Measurements from ENCODE around the gene MZT2B.
A peak's percentile ranks its signal among the peaks of the same experiment; 100 is the strongest.
"Not testable (repeated sequence)": the region's sequence is repeated elsewhere in the genome, so short reads cannot be mapped to it uniquely, and the experiment has no call there.

The MZT2B gene, protein sequence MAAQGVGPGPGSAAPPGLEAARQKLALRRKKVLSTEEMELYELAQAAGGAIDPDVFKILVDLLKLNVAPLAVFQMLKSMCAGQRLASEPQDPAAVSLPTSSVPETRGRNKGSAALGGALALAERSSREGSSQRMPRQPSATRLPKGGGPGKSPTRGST

DNA sequence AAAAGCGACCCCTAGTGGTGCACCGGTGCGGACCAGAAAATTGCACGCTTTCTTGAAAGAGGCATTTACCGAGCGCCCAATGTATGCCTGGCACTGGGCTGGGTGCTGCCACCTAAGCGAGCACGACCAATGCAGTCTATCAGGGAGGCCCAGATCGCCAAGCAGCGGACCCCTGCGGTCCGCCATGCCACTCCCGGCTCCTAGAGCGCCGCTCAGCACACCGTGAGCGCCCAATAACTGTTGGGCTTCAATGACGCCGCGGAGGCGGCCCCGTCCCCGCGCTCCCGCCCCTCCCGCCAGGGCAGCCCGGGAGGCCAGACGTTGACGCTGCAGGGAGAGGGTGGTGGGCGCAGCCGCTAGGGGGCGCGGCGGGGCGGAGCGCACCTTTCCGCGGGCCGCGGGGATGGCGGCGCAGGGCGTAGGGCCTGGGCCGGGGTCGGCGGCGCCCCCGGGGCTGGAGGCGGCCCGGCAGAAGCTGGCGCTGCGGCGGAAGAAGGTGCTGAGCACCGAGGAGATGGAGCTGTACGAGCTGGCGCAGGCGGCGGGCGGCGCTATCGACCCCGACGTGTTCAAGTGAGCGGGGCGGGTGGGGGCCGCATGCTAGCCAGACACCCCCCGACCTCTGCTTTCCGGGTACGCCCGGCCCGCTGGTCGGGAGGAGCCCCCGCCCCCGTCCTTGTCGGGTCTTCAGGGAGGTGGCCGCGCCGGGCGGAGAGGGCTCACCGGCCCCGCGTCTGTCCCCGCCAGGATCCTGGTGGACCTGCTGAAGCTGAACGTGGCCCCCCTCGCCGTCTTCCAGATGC lies at the start of gene MZT2B:
TSS of gene MZT2B (plus strand) at position 383 of the 803 bp plus-strand sequence. CDS start at position 404, 21 bp downstream.
- peak; percentile 90 for DNase-seq

DNA sequence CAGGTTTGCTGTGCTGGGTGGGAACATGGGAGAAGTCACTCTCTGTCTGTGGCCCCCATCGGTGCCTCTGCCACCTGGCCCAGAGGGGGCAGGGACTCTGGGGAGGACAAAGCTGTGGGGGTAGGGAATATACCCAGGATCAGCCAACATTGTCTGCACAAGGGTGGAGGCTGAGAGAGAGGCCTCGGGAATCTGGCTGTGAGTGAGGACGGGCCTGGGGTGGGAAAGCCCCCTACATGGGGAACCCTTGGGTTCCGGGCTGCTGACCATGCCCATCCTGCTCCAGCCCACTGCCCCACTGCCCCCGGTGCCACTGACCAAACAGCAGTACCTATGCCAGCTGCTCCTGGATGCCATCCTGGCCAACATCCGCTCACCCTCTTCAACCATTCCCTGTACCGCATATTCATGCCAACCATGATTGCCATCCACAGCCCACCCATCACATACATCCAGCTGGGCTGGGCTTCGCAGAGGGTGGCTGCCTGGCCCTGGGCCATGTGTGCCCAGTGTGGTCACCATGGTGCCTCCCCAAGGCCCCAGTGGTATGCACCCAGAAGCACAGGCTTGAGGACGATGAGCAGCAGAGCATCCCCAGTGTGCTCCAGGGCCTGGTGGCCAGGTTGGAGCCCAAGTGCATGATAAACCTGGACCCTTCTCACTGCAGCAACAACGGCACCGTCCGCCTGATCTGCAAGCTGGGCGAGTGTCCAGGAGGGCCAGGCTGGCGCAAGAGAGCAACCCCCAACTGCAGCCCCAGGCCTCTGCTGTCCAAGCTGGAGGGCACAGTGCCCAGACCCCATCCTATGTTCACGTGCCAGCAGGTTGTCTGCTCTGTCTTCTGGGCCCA lies 46.1 kb upstream of the MZT2B start:
- DNase-seq: no peak

DNA sequence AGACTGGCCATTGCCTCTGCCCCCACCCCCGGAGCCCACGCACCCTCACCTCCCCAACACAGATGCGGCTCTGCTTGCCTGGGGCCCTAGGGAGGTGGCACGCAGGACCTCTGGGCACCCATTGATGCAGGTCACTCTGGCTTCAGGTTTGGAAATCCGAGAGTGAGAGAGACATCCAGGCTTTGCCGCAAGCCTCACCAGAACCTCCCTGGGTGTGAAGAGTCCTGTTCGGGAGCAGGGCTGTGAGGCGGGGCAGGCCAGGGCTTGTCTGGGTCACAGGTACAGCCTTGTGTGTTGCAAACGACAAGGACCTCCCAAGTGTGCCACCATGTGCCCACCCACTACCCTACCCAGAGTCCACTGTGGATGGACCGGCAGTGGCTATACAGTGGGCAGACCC lies 45.5 kb upstream of the MZT2B start:
- not testable (repeated sequence) for DNase-seq

DNA sequence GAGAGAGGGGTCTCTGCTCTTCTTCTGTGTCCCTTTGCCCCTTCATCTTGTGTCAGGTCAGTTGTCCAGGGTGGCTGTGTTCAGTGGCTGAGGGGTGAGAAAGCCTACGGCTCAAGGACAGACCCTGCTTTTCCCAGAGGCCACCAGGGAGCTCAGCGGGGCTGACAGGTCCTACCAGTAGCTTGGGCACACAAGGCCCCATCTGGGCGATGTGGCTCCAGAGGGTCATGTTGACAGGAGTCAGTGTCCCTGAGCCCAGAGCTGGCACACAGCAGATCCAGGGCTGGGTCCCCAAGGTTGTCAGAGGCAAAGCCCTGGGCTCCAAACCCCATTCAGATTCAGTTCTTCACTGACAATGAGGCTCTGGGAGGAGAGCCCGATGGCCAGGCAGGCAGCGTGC lies 44.9 kb upstream of the MZT2B start:
- not testable (repeated sequence) for DNase-seq

DNA sequence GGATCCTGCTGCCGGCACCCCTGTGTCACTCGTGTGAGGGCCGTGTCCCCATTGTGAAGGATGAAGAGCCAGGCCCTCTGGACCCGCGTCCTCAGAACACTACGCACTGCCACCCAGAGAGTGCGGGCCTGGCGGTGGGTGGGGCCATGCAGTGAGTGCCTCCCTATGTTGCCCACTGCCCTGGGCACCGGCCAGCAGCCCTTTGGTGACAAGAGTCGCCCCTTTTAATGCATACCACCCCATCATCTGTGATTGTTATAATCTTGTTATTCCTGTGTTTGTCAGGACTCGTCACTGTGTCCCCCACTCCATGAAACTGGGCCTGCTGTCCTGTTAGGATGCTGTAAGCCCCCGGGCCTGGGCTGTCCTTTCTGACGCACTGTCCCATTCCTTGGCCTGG lies 43.7 kb upstream of the MZT2B start:
- not testable (repeated sequence) for DNase-seq

DNA sequence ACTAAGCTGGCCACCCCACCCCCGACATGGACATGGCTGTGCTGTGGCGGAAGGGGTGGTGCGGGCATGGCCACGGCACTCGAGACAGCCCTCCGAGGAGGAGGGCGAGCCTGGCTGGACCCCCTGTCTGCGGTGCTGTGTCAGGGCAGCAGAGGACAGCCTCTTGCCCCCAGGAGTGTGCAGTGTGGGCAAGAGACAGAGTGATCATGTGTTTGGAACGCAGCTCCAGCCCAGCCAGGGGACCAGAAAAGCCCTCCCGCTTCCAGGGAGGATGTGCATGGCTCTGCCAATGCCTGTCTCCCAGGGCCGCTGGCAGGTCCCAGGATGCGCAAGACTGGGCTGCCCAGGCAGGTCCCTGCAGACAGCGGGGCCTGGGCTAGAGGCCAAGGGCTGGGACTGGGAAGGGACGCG lies 43.2 kb upstream of the MZT2B start:
- not testable (repeated sequence) for DNase-seq

DNA sequence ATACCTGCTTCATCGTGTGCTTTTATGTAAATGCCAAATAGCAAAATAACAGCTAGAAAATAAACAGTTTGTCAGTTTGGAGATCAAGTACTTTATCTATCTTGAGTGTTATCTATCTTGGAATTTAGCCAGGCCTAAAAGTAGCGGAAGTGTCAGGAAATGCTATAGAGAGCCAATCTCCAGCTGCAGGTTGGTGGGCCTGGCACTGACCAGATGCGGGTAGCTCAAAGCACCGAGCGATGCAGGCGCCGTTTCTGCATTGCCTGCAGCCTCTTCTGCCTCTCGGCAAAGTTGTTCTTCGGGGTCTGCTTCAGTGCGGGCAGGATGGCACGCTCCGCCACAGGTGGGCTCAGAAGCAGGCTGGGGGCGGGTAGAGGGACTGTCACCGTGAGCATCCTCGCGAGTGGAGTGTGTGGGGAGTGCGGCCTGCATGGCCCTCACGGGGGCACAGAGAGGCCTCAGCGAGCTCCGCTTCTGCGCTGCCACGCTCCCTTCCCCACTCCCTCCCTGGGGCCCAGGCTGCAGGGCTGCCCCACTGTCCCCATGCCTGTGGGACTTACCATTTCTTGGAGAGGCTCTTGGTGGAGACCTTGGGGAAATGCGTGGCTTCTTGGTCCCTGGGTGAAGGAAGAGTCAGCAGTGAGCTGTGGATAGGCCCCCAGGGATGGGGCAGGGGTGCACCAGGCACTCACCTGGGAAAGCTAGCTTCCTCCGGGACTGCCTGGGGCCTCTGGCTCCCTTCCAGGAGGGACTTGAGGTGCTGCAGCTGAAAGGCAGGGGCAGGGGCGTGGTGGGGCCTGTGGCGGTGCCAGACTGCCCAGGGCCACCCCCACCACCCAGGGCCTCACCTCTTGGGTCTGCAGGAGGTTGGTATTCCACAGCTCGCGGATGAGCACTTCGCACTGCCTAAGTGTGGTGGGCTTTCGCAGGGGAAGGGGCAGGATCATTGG lies 42.5 kb upstream of the MZT2B start:
- DNase-seq: not testable (repeated sequence)

DNA sequence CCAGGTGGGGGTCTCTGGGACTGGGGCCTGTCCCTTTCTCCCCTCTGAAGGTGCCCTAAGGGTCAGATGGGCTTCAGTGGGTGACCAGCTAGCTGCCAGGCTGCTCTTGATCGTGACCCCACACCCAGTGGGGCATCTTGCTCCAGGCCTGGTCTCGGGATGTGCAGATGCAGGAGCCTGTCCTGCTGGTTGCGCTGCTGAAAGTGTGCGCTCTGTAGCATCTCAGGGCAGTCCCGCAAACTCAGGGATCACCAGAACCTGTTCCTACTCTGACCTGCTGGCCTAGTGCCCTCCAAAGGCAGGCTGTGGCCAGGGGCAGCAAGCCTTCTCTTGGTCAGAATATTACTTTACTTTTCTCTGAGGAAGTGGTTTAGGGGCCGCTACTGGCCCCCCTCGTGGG lies 41.5 kb upstream of the MZT2B start:
- not testable (repeated sequence) for DNase-seq

DNA sequence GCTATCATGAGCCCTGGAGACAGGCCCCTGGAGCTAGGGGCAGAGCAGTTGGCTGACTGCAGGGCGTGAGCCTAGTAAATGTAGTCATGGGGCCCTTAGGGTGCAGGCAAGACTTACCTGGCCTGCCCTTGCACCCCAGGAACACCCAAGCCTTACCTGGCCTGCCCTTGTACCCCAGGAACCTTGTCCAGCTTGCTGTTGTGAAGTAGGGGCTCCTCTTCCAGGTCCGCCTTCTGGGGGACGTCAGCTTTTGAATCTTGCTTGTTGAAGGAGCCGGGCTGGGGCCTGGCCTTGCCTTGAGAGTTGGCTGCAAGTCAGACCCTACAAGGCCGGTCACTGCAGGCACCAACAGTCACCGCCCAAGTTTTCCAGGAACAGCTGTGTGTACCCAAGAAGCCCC lies 41.1 kb upstream of the MZT2B start:
- not testable (repeated sequence) for DNase-seq

DNA sequence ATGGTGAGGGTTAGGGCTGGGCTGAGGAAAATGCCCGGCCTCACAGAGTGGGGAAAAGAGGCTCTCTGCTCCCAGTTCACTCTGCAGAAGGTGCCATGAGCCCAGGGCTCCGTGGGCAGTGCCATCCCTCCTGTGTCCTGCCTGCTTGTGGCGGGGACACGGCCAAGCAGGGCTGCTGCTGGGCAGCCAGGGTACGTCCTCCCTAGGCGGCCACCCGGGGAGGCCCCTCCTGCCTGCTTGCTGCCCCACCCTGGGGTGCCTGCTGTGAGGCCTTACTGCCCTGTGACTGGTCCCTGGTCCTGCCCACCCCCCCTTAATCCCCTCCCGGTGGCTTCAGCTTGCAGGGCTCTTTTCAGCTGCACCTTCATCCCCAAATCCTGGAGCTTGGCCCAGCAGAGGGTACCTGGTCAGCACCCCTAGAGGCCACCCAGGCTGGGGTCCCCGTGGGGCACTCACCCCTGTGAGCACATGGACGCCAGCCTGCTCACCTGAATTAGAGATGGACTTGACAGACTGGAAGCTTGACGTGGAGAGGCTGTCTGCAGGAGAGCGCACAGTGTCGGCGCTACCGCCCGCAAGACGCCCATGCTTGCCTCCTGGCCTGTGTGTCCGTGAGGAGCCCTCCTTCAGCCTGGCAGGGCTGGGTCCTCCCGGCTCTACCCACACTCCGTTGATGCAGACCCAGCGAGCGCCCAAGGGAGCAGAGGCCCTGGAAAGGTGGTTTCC lies 40.3 kb upstream of the MZT2B start:
- not testable (repeated sequence) for DNase-seq

DNA sequence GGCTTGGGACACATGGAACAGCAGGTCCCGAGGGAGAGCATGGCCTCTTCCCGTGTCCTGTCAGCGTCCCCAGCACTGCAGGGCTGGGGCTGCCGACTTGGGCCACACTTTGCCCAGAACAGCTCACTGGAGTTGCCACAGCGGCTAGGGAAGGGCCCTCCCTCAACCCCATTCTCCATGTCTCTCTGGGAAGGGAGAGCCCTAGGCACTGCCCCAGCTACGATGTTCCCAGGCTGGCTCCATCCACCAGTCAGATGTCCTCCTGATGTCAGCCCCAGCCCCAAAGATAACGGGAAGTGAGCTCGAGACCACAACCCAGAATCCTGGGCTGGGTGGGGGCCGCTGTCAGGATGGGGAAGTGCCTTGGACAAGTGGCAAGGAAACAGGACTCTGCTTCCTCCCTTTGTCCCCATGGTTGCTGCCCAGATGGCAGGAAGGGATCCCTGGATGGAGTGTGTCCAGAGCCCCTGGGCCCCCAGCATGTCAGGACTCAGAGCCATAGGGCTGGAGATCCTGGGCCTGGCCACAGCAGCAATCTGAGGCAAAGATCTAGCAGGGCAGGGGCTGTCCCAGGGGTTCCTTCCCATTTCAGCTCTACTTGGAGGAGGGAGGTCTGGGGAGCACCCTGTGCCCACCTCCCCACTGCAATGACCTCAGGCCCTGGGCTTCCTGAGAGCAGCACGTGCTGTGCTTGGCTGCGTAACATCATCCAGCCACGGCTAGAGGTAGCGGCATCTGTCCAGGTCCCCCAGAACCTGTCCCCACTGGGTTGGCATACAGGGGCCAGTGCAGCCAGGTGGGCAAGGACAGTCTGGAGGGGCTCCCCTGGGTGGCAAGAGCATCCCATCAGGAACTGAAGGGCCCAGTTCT lies 39.4 kb upstream of the MZT2B start:
- not testable (repeated sequence) for DNase-seq

DNA sequence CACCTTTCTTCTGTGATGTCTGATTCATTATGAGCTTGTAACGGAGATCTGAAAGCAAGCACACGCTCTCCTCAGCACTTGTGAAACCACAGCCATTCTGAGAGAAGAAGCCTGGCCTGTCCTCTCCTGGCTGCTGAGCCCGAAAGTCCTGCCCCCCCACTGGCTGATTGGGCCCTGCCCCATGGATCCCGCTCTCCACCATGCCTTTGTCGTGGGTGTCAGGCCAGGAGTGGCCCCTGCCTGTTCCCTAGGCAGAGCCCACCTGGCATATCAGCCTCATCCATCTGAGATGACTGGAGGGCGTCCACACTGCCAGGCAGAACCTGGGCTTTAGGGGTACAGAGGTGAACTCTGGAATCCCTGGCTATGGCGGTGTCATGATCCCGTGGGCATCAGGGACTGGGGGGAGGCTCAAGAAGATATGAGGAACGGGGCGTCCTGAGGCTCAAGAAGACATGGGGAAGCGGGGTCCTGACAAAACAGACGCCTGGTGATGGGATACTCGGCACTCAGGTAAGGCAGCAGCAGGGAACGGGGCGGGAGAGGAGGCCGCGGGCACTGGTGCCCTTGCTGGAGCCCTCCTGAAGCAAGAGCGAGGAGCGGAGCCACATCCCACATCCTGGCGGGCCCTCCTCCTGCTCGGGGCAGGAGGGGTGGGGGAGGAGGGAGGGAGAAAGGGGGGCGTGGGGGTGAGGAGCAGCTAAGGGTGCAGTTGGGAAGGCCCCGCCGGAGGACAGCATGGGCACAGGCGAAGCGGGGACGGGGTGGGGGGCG lies 38.6 kb upstream of the MZT2B start:
- DNase-seq: not testable (repeated sequence)

DNA sequence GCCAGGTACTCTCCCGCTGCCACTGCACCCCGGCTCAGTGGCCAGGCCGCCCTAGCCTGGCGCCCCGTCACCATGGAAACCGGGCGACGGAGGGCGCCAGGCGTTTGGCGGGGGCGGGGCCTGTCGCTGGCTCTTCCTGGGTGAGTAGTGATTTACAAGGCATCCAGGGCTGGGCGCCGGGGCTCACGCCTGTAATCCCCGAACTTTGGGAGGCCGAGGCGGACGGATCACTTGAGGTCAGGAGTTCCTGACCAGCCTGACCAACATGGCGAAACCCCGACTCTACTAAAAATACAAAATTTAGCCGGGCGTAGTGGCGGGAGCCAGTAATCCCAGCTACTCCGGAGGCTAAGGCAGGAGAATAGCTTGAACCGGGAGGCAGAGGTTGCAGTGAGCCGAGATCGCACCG lies 37.1 kb upstream of the MZT2B start, which contains the start of gene CCDC74B:
TSS of gene CCDC74B (minus strand) at position 107 of the 409 bp plus-strand sequence. CDS start 116 bp downstream, outside the sequence.
- DNase-seq: peak; percentile 71

DNA sequence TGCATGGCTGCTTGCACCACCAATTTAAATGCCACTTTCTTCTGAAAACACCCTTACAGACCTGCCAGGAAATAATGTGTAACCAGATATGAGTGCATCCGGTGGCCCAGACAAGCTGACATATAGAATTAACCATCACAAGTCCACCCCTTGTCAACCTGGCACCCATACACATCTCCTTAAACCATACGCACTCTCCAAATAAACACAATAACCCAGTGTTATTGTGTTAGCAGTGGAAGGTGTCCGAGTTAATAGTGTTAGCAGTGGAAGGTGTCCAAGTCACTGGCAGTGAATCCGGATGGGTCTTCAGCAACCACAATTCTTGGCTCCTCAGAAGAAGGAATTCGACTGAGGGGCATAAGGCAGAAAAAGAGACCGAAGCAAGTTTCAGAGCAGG lies 33.5 kb upstream of the MZT2B start:
- DNase-seq: not testable (repeated sequence)

DNA sequence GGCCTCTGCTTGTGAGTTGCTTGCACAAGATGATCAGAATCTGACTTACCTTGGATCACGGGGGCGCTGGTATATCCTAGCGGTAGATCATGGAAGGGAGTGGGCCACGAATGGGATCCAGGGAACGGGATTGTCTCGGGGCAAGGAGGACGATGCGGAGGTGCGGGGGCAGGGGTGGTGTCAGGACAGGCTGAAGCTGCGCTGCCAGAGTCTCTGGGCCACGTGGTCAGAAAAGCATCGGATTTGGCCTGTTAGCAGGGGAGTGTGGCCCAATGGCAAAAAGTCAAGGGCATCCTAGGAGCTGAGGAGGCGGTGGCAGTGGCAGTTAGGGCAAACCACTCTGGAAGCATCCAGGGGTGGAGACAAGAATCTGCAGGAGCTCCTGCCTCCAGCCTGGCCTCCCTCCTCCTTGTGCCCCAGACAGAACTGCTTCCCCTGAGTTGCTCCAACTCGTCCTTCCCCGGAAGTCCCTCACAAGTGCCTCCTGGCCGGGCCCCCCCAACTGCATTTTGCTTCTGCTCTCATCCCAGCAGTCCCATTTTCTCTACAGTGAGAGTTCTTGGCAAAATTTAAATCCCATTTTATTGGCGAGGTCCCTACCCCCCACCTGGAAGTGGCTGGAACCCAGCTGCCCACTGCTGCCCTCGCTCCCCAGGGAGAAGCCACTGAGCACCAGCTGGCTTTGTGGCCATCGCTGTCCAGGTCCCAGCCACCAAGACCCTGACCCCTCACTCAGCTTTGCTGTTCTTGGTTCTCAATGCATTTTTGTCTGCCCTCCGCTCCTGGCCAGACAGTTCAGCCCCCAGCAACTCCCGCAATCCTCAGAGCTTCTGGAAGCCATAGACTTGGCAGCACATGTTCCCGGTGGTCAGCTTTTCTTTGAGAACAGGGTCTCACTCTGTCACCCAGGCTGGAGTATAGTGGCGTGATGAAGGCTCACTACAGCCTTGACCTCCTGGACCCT lies 31.6 kb upstream of the MZT2B start:
- no peak for DNase-seq

DNA sequence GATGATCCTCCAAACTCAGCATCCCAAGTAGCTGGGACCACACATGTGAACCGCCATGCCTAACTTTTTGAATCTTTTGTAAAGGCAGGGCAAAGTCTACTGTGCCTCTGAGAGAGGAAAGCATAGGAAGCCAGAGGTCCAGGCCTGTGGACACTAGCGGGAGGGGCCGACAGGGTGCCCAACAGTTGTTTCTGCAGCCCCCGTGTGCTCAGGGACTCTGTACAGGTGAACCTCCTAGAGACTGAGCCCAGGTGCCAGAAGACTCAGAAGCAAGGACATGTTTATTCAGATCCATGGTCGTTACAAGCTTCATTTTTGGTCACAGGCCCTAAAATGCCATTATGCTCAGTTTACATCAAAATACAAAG lies 30.9 kb upstream of the MZT2B start:
- not testable (repeated sequence) for DNase-seq

DNA sequence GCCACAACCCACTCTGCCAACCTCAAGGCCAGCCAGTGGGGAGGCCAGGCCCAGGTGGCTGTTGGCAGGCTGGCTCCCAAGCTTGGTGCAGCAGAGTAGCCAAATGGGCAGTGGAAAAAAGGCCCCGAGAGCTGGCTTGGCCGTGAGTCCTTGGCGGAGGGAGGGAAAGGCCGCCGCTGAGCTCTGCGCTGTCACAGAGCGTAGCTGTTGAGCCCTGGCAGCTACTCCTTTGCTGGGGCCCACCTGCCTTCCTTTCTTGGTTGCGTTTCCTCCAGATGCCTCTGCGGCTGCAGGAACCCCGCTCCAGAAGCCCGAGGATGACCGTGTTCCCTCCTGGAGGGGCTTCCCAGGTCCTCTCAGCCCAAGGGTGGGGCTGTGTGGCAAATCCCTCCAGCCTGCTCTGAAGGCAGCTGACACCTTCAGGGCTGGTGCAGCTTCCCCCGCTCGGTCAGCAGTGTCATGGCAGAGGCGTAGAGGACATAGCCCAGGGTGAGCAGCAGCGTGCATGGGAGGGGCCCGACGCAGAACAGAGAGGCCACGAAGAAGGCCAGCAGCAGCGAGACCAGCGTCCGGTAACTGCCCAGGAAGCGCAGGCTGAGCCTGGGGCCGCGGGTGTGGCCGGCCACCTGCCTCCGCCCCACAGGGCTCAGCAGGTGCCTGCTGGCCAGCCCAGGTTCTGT lies 29.8 kb upstream of the MZT2B start:
- DNase-seq: not testable (repeated sequence)

All from CD4-positive, alpha-beta T cell treated with Interleukin-15 for 1 hour (primary cell).